Cardiac septum (tissue), 1 donor: ENCODE data around the gene MRPL33. TPM values are rescaled to one million over a fixed set of nuclear protein-coding genes. Genes with fewer than 3 reads are reported as not detected.
A peak's percentile ranks its signal among the peaks of the same experiment; 100 is the strongest.

Experiments
- DNase-seq: peaks from one replicate; pipeline ENCODE4 v3.0.0-alpha.2; 2020; ENCODE audit warnings: low spot score
- intact Hi-C: fragments of 100-400 bp; cut with DNase I; formaldehyde crosslinking; loops from one replicate; pipeline ENCODE4 v1.14.0; 2022
- long read RNA-seq: library from polyadenylated mRNA; unstranded; transcript quantifications from one replicate; pipeline ENCODE4 v2.0.0, GENCODE V29; 2021
- total RNA-seq: library from RNA; stranded (reverse); fragmentation: NEBNext Ultra II Directional; extraction: Animal tissue kit (Norgen Biotek cat#: 25700); gene quantifications from one replicate; pipeline ENCODE4 v1.2.1, GENCODE V29; 2021
- donor health status: DM: no; HTN: no; CAD: no.

Gene MRPL33
- 258 TPM for total RNA-seq
- long read RNA-seq, transcript MRPL33-202 (3 exons, 404 nt) = major isoform, 103 of 179 reads
- long read RNA-seq, transcript MRPL33-201 (4 exons, 518 nt) = minor isoform, 48 of 179 reads
- long read RNA-seq, partial matches to known transcripts = 0 of 179 reads
- long read RNA-seq, other reads (novel, unspliced or antisense) = 26 of 179 reads

- DNase-seq = peak; percentile 97
- intact Hi-C loops = loop anchor here (5.0 kb wide), 1 partner anchor 621 kb away; the partner anchor contains the start of gene FOSL2
These were observed at the start of gene MRPL33 for GRCh38 chr2:27771548-27772335. MRPL33 (plus strand) TSS chr2:27771719; CDS start chr2:27771778, 59 bp downstream.

- intact Hi-C loops = no loop called here
- DNase-seq = no peak
These were observed 49.5 kb upstream of the MRPL33 start for GRCh38 chr2:27721884-27722485.

GRCh38 chr2:27723372-27724144, 48.0 kb upstream of the MRPL33 start:
- intact Hi-C loops = no loop called here
- no peak for DNase-seq

- intact Hi-C loops = no loop called here
- DNase-seq = no peak
These were observed 47.3 kb upstream of the MRPL33 start for GRCh38 chr2:27724191-27724590.

GRCh38 chr2:27724905-27725701, 46.4 kb upstream of the MRPL33 start:
- DNase-seq = no peak
- intact Hi-C loops = no loop called here

- DNase-seq = no peak
- intact Hi-C loops = no loop called here
These were observed 44.3 kb upstream of the MRPL33 start for GRCh38 chr2:27727257-27727656.

- DNase-seq = no peak
- intact Hi-C loops = no loop called here
These were observed 43.2 kb upstream of the MRPL33 start for GRCh38 chr2:27728081-27728858.

- DNase-seq = no peak
- intact Hi-C loops = no loop called here
These were observed 42.3 kb upstream of the MRPL33 start for GRCh38 chr2:27729198-27729597.

GRCh38 chr2:27729614-27730013, 41.9 kb upstream of the MRPL33 start:
- DNase-seq = no peak
- intact Hi-C loops = no loop called here

GRCh38 chr2:27730261-27730662, 41.3 kb upstream of the MRPL33 start:
- intact Hi-C loops = no loop called here
- no peak for DNase-seq

- no peak for DNase-seq
- intact Hi-C loops = no loop called here
These were observed 40.4 kb upstream of the MRPL33 start for GRCh38 chr2:27730980-27731691.

GRCh38 chr2:27734305-27734704, 37.2 kb upstream of the MRPL33 start:
- intact Hi-C loops = no loop called here
- no peak for DNase-seq

GRCh38 chr2:27735263-27735904, 36.1 kb upstream of the MRPL33 start:
- peak; percentile 92 for DNase-seq
- intact Hi-C loops = loop anchor here (5.0 kb wide), 2 partner anchors 42 to 657 kb away; partner anchors contain the start of gene FOSL2

GRCh38 chr2:27736031-27736889, 35.3 kb upstream of the MRPL33 start:
- no peak for DNase-seq
- intact Hi-C loops = loop anchor here (5.0 kb wide), 2 partner anchors 41 to 656 kb away; partner anchors contain the start of gene FOSL2

- intact Hi-C loops = loop anchor here (5.0 kb wide), 2 partner anchors 40 to 655 kb away; partner anchors contain the start of gene FOSL2
- no peak for DNase-seq
These were observed 34.7 kb upstream of the MRPL33 start for GRCh38 chr2:27736890-27737204.

GRCh38 chr2:27737676-27738348, 33.7 kb upstream of the MRPL33 start:
- intact Hi-C loops = loop anchor here (5.0 kb wide), 2 partner anchors 39 to 654 kb away; partner anchors contain the start of gene FOSL2
- DNase-seq = no peak
